Measurements from ENCODE around the gene SERPINA1.

The SERPINA1 gene

GRCh38 chr14:94397289-94398181 lies 9.1 kb upstream of the SERPINA1 start:
- DNase-seq: no peak

- no peak for DNase-seq
Measured at GRCh38 chr14:94396628-94397225, 8.3 kb upstream of the SERPINA1 start.

- DNase-seq: no peak
Measured at GRCh38 chr14:94395888-94396574, 7.6 kb upstream of the SERPINA1 start.

DNA sequence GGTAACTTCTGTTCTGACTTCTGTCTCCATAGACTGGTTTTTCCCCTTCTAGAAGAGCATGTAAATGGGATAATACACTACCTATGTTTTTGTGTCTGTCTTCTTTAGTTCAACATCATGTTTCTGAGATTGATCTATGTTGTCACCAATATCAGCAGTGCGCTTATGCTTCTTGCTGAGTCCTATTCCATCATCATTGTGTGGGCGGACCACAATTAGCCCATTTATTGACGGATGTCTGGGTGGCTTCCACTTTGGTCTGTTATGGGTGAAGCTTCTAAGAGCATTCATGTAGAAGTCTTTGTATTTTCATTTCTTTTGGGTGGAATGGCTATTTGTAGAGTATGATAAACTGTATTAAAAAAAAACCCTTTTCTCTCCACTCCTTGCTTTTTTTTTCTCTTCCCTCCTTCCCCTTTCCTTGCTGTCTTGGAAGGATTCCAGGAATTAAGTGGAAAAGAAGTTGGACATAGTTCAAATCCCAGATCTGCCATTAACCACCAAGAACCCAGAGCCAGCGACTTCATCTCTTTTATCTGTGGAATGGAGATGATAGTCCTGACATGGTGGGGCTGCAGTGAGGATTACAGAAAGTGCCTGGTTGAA lies 7.0 kb upstream of the SERPINA1 start:
- no peak for DNase-seq

GRCh38 chr14:94394581-94395207 lies 6.3 kb upstream of the SERPINA1 start:
- peak; percentile 45 for DNase-seq

- DNase-seq: no peak
Measured at GRCh38 chr14:94394025-94394493, 5.7 kb upstream of the SERPINA1 start.

DNA sequence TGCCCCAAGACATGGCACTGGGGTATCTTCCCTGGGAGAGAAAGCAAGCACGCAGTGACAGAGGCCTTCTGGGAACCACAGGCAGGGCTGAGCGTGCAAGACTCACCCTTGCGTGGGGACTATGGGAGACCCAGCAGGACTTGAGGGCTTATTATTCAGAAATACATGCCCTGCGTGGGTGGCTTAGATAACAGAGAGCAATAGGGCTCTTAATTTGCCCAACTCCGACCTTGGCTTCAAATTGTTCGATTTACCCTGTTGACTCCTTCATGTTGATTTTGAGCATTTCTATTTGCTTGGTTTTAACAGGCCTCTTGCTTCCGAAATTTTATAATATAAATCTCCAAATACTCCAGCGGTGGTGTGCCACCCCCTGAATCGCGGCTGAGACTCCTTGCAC lies 5.1 kb upstream of the SERPINA1 start:
- DNase-seq: no peak

DNA sequence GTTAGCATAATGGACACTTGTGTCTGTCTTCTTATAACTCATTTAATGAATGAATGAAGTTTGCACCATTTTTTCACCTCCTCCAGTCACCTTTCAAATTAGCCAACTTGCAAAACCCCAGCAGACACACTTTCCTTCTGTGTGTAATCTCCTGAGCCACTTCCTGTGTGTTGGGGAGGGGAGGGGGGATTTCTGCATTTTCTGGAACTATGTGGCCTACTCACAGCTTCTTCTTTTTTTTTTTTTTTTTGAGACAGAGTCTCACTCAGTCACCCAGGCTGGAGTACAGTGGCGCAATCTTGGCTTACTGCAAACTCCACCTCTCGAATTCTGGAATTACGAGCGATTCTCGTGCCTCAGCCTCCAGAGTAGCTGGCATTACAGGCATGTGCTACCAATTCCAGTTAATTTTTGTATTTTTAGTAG lies 4.1 kb upstream of the SERPINA1 start:
- peak; percentile 80 for DNase-seq

DNA sequence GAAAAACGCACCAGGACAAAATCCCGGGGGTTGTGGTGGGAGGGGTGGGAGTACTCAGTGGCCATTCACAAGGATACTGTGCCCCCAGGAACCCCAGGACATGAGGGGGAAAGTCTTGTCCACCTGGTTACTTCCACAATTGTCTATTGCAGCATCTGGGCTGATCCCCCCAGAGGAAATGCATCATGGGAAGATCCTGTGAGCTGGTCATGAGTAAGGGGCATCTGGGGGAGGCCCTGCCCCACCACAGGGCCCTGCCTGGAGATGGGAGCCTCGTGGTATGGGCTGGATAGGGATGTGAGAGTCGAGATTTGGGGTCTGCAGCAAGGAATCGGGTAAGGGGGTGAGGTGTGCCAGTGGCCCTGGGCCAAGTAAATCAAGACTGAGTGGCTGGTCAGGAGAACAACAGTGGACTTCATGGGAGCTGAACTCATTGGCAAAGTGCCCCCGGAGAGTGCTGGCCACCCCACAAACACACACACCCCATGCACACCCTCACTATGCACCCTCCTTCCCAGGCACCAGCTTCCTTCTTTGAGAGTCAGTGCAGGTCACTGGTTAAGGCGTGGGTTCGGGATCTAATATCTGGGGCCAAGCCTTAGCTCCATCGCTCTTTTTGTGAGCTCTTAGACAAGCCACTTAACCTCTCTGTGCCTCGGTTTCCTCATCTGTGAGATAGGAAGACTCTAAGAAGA lies 3.0 kb upstream of the SERPINA1 start:
- no peak for DNase-seq

DNA sequence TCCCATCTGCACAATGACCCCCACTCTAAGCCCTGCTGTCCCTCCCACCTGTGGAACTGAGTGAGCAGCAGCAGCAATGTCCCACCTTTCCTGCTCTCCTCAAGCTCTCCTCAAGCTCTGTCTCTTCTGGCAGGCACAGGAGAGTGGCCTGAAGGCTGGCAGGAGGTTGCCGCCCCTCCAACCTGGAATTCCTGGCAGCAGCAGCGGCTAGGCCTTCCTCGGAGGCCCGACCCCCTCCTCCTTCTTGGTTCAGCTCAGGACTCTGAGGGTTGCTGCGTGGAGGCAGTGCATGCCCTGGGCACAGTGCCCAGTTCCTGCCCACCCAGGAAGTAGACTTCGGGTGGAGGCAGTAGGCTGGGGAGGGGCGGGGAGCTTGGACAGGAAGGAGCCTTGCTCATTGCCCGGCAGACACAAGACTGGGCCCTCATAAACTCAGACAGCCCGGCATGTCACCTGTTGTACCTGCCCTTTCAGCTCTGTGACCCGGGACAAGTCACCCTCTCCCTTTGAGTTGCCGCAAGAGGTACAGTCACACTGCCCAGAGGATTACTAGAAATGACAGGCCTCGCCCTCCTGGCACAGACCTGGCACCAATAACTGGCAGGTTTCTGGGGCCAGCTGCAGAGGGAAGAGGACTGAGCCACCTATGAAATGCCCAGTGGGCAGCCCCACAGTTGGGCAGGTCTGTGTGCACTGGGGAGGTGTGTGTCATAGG lies 2.1 kb upstream of the SERPINA1 start:
- DNase-seq: peak; percentile 10

DNA sequence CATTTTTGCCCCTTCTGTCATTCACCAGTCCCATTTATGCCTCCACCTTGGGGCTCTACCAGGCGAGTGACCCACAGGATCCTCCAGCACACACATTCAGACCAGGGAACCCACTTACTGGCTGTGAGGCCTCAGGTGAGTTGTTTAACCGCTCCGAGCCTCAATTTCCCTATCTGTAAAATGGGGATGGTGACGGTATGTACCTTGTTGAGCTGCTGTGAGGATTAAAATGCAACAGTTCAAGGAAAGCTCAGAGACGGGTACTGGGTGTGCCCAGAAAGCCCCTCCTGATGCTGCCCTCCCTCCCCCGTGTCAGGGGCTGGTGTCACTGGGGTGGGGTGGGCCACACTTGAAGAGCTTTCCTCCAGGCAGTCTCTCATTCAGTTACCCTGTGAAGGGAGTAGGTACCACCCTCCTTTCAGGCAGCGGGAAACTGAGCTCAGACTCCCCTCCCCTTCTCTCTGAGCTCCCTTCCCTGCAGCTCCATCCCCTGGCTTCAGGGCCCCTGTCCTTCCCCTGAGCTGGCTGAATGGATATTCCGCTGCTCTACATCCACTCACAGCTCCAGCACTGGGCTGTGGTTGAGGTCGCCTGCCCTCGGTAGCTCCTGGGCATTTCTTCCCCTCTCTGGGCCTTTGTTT lies 1.4 kb upstream of the SERPINA1 start:
- DNase-seq: no peak

DNA sequence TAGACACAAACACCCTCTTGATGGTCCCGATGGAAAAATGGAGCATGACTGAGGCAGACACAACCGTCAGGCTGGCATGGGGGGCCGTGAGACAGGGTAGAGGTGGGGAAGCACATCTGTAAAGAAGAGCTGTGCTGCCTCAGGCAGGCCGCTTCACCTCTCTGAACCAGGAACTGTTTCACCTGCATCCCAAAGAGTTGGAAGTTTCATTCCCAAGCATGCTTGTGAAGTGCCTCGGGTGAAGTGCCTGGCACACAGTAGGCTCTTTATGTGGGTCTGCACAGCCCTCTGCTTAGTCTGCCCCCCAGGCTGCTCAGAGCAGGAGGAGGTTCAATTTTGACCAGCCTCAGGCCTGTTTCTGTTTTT lies 685 bp upstream of the SERPINA1 start:
- DNase-seq: no peak

GRCh38 chr14:94388027-94388383 lies 397 bp downstream of the SERPINA1 start:
- DNase-seq: no peak

DNA sequence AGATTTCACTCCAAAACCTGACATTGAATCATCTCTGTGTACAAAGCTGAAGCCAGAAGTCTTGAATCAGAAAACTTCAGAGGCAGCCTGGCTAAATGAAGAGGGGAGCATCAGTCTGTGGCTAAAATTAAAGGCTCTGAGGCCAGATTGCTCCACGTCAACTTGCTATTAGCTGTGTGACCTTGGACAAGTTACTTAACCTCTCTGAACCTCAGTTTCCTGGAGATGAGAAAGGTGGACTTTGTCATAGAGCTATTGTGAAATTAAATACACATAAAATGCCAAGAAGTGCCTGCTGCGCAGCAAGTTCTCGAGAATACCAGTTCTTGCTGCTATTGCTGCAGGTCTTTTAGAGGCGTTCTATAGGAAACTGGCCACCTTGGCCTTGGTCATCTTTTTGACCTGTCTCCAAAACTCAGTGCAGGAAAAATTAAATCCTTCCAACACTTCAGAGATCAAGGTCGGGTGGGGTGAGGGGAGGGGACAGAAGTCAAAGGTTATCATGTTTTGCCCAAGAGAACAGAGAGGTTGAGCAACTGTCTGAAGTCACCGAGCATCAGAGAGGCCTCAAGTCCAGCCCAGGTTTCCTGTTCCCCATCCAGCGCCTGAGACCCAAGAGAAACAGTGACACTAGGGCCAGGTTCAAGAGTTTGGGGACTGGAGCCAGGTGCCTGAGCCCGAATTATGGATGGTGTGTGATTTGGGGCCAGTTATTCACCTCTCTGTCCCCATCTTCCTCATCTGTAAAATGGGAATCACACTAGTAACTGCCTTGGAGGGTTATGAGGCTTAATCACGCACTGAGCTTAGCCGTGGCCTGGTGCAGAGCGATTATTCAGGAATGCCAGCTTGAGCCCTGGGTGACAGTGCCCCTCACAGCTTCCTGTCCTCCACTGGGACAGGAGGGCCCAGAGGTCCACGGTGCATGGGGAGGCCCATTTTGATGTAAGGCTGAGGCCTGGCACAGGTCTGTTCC lies 1.1 kb downstream of the SERPINA1 start:
- DNase-seq: no peak

- DNase-seq: no peak
Measured at GRCh38 chr14:94386085-94387031, 2.0 kb downstream of the SERPINA1 start.

- no peak for DNase-seq
Measured at GRCh38 chr14:94385553-94386057, 2.8 kb downstream of the SERPINA1 start.

- no peak for DNase-seq
Measured at GRCh38 chr14:94384342-94384741, 4.1 kb downstream of the SERPINA1 start.

DNA sequence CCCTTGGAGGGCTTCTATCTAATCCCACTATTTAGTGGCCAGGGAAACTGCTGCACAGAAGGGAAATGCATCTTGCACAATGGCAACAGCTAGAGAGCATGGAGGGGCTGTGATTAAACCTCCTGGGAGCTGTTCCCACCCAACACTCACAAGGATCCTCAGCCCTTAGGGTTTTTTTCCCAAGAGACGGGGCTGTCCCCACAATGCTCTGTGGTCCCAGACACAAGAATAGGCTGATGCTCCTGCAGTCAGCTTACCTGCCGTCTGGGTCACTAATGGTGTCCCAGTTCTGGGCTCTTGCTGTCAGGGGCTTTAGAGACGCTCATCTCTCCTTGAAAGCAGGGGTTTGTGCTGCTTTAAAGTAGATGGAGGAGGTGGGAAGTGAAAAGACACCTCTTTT lies 4.6 kb downstream of the SERPINA1 start:
- no peak for DNase-seq

Data from fibroblast of skin of right quadriceps (primary cell).